Measurements from ENCODE around the gene ATXN10.

GRCh38 chr22:45880091-45880715 lies 208.6 kb downstream of the ATXN10 start:
- TF ChIP-seq EZH2 (IDR thresholded peaks at IDR 0.05; ENCODE audit: borderline replicate concordance, low read depth, low read length, severe bottlenecking): no peak
- no peak for TF ChIP-seq CTCF (IDR thresholded peaks at IDR 0.05; ENCODE audit: borderline replicate concordance, extremely low read depth, low read length, poor library complexity, severe bottlenecking)
